A549 treated with dexamethasone at 1 μM for 4 hours (cell line): Measurements from ENCODE around the gene TRIM23. TPM values are rescaled to one million over a fixed set of nuclear protein-coding genes. Genes with fewer than 3 reads are reported as not detected.

Source experiments
- total RNA-seq: library from RNA; stranded (reverse); fragments of 200-300 nt; extraction: Qiagen RNA extraction; gene quantifications from 5 replicates; pipeline ENCODE4 v1.2.3, GENCODE V29; 2022

TRIM23 gene
- 4.9 to 9.1 TPM (median 7.0 TPM) in 5 replicates for total RNA-seq

DNA sequence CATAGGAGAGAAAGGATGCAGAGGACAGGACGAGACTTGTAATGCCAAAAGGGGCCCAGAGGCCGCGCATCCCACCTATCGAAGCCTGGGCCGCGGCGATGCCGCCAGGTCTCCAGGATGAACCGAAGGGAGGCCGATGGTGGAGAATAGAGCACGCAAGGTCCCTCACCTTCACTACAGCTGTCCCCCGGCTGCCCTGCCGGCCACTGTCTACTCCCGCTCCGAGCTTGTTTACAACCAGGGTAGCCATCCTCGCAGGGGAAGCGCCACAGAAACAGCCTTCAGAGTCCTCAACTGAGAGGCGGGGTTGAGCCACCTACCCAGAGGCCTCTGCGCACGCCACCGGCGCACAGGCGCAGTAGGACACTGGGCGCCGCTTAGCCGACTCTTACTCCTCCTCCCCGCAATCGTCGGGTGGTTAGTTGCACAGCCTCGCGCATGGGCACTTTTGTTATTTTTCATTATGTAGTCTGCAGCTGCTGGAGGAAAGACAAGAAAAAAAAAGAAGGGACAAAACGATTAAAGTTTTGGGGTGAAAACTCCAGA is at the start of gene TRIM23:
Gene TRIM23, minus strand, starts transcription at position 309 of the 546 bp plus-strand sequence. Its CDS starts 59 bp downstream, at position 250.

DNA sequence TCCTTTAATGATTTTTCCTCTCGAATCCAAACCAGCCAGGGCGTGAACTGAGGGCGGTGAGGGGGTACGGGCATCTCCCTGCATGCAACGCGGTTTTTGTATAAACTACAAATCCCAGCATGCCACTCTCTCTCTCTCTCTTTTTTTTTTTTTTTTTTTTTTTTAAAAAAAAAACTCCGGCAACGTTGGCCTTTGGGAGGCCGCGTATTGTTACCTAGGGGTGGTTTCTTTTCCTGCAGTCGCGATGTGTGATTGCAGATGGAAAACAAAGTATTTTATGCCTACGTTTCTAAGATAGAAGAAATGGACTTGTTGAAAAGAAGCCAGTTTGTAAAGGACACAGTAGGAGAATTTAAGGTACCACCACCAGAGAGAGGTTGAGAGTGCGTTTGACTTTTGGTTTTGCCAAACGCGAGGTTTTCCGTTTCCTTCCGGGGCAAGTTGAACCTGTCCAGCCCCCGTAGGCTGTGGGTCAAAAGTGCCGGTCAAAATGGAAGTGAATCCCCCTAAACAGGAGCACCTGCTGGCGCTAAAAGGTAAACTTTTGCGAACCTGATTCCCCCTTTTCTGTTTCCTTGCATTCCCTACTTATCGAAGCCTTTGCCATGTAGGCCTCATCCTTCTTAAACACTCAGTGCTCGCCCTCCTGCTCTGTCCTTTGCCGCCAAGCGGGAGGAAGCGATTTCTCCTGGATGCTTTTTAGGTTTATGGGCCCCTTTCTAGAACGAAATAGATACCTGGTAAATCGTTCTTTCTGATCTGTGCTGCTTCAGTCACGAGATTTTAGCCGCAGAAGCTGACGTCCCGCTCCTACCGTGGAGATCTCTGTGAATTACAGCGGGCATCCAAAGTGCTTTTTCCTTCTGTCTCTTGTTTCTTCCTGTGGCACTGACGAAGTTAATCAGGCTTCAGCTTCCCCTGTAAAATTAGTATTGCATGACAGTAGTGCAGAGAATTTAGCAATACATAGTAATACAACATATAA is 730 bp upstream of the TRIM23 start, which contains the start of the genes SHLD3 and TRAPPC13:
Gene SHLD3, plus strand, starts transcription at position 457 of the 985 bp plus-strand sequence. CDS start 4,561 bp downstream, outside the sequence.
Gene TRAPPC13, plus strand, starts transcription at position 457 of the 985 bp plus-strand sequence. Its CDS starts 34 bp downstream, at position 491.

DNA sequence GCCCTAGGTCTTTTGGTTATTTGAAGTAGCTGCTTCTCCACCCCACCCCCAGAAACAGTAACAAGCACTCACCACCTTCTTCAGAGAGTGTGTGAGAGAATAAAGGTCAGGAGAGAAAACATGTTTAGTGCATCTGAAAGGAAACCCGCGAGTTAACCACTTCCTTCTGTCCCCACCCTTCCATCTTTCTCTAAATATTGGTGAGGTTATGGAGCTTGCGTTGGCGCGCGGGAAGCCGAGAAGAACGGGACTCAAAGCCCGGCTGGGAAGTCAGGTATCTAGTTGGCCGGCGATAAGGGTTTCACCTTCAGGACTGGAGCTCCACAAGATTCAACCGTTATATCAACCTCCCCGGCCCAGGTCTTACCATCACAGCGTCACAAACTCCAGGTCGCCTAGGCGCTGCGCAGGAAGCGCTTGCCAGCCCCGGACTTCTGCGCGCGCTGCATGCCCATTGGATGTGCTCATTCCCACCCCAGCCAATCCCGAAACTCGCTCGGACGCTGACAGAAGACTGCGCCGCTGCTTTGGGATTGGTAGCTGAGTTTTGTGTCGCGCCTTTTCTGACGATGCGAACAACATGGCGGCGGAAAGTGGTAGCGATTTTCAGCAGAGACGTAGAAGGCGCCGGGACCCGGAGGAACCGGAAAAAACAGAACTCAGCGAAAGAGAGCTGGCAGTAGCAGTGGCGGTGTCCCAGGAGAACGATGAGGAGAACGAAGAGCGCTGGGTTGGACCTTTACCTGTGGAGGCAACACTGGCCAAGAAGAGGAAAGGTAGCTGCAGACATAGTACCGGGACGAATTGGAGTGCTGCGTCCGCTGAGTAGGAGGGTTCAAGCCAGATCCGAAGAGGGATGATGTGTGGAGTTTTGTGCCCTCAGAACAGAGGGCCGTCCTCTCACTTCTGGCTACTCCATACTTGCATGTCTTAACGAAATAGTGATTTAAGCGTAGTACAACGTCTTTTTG is 61.1 kb downstream of the TRIM23 start, which contains the start of the genes CENPK and PPWD1:
Gene CENPK, minus strand, starts transcription at position 438 of the 971 bp plus-strand sequence. CDS start 8,261 bp downstream, outside the sequence.
Gene PPWD1, plus strand, starts transcription at position 566 of the 971 bp plus-strand sequence. Its CDS starts 15 bp downstream, at position 581.

Other genes starting within 250 kb of the TRIM23 start
- gene ADAMTS6, start 142.4 kb downstream of the TRIM23 start, total RNA-seq: 0.01 to 0.15 TPM (median 0.04 TPM) in 5 replicates
- 25.9 to 31.7 TPM (median 28.4 TPM) in 5 replicates for gene CENPK, start 61.2 kb downstream of the TRIM23 start, total RNA-seq
- 17.4 to 19.6 TPM (median 19.1 TPM) in 5 replicates for gene PPWD1, start 61.0 kb downstream of the TRIM23 start, total RNA-seq
- 1.5 to 3.0 TPM (median 2.1 TPM) in 5 replicates for gene SHLD3, start 694 bp upstream of the TRIM23 start, total RNA-seq
- 11.2 to 15.5 TPM (median 14.2 TPM) in 5 replicates for gene TRAPPC13, start 694 bp upstream of the TRIM23 start, total RNA-seq
- 5.8 to 9.4 TPM (median 7.6 TPM) in 5 replicates for gene SGTB, start 97.8 kb upstream of the TRIM23 start, total RNA-seq
- 56.9 to 76.4 TPM (median 67.6 TPM) in 5 replicates for gene NLN, start 97.9 kb upstream of the TRIM23 start, total RNA-seq